Measurements from ENCODE around the gene DDX1.

DNA sequence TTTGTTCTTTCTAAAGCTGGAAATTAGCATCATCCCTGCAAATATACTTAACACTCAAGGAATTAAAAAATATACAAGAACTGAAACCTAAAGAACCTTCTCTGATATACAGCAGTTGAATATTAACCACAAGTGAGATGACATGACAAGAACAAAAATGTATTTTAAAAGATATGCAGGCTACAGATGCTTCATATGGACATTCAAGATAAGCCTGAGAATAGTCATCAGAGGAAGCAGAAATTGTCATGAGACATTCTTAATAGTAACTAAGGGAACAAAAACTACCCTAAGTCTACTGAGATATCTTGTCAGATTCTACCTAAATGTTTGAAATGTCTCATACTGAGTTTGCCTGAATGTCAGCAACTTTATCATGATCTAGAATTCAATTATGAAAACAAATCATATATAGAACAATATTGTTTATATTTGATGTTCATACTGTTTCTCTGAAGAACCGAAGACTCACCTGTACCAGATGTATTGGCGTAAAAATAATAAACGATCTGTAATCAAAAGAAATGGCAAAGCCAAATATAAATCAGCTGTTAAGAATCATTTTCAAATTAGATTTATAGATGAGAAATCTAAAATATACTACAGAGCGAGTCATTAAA is 35.2 kb upstream of the DDX1 start:
- TF ChIP-seq TBL1XR1 (IDR thresholded peaks at IDR 0.05; ENCODE audit: low read length in 2 of 2) = peak in 1 of 2 experiments; percentile 91; a peak in 2 of 4 replicates
- TF ChIP-seq SRSF9 (IDR thresholded peaks at IDR 0.05; ENCODE audit: borderline replicate concordance, low read depth, low read length) = no peak
- no peak for TF ChIP-seq ZBTB1 (CRISPR knock-in tag; IDR thresholded peaks at IDR 0.05; ENCODE audit: borderline replicate concordance, low read depth)
- TF ChIP-seq, protein P1, sequence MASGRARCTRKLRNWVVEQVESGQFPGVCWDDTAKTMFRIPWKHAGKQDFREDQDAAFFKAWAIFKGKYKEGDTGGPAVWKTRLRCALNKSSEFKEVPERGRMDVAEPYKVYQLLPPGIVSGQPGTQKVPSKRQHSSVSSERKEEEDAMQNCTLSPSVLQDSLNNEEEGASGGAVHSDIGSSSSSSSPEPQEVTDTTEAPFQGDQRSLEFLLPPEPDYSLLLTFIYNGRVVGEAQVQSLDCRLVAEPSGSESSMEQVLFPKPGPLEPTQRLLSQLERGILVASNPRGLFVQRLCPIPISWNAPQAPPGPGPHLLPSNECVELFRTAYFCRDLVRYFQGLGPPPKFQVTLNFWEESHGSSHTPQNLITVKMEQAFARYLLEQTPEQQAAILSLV (tag; IDR thresholded peaks at IDR 0.05) = no peak
- no peak for TF ChIP-seq NR1H2 (CRISPR knock-in tag; IDR thresholded peaks at IDR 0.05)
- TF ChIP-seq ZNF696 (CRISPR knock-in tag; conservative IDR thresholded peaks at IDR 0.05) = no peak
- TF ChIP-seq, protein P2, sequence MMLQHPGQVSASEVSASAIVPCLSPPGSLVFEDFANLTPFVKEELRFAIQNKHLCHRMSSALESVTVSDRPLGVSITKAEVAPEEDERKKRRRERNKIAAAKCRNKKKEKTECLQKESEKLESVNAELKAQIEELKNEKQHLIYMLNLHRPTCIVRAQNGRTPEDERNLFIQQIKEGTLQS (IDR thresholded peaks at IDR 0.05) = peak; percentile 87
- TF ChIP-seq, protein P2 (CRISPR knock-in tag; conservative IDR thresholded peaks at IDR 0.05) = peak; percentile 54; the same call in 1 of the 2 replicates
- no peak for TF ChIP-seq TCF7L2 (IDR thresholded peaks at IDR 0.05; ENCODE audit: low read depth, low read length)
- TF ChIP-seq, protein P3, sequence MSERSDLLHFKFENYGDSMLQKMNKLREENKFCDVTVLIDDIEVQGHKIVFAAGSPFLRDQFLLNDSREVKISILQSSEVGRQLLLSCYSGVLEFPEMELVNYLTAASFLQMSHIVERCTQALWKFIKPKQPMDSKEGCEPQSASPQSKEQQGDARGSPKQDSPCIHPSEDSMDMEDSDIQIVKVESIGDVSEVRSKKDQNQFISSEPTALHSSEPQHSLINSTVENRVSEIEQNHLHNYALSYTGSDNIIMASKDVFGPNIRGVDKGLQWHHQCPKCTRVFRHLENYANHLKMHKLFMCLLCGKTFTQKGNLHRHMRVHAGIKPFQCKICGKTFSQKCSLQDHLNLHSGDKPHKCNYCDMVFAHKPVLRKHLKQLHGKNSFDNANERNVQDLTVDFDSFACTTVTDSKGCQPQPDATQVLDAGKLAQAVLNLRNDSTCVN (CRISPR knock-in tag; IDR thresholded peaks at IDR 0.05) = no peak
- no peak for TF ChIP-seq CHD2 (IDR thresholded peaks at IDR 0.05; ENCODE audit: low read depth, low read length)
- TF ChIP-seq ETV5 (CRISPR knock-in tag; IDR thresholded peaks at IDR 0.05; ENCODE audit: low read depth) = no peak
- TF ChIP-seq, protein P4, sequence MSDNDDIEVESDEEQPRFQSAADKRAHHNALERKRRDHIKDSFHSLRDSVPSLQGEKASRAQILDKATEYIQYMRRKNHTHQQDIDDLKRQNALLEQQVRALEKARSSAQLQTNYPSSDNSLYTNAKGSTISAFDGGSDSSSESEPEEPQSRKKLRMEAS (CRISPR knock-in tag; IDR thresholded peaks at IDR 0.05) = no peak
- TF ChIP-seq MYBL2 (IDR thresholded peaks at IDR 0.05; ENCODE audit: low read depth) = no peak; the same call in 1 of the 2 replicates
- no peak for TF ChIP-seq MYBL2 (CRISPR knock-in tag; IDR thresholded peaks at IDR 0.05; ENCODE audit: borderline replicate concordance)
- no peak for TF ChIP-seq PTBP1 (IDR thresholded peaks at IDR 0.05; ENCODE audit: low read depth, low read length)

All from K562 (cell line).